ENCODE results near the gene WNK2.

Gene WNK2

DNA sequence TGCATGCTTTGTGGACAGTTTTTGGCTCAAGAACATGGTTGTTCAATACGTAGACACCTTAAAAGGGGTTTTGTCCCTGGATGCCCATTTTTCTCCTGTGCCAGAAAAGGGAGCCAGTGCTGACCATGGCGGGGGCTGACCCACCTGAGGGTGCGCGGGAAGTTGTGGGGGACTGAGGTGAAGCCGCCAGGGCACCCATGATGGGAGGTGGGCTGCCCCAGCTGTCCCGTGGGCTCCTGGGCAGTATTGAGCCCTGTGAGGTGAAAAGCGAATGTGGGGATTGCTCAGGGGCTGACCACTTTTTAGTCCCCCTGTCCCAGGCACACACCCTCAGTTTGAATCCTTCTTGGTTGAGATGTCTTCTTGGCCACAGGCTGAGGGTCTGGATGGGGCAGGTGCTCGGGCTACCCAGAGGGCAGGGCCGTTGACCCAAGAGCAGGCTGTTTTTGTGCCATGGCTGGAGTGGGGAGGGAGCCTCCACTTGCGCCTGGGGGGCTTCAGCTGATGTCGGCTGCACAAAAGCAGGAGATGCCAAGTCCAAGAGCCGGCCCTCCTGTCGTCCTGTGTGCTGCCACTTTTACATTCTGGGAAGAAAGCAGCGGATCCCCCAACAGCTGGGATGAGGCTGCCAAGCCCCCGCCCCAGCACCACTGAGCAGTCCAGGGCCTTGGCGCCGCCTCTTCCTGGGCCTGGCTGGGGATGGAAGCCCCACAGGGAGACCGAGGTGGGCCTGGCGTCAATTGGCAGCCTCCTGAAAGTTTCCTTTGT lies 120.1 kb downstream of the WNK2 start:
- POLR2A ChIA-PET: no interaction called here
- H3K4me3 ChIP-seq (ENCODE audit: low read depth, low read length): no peak overlapping the region

DNA sequence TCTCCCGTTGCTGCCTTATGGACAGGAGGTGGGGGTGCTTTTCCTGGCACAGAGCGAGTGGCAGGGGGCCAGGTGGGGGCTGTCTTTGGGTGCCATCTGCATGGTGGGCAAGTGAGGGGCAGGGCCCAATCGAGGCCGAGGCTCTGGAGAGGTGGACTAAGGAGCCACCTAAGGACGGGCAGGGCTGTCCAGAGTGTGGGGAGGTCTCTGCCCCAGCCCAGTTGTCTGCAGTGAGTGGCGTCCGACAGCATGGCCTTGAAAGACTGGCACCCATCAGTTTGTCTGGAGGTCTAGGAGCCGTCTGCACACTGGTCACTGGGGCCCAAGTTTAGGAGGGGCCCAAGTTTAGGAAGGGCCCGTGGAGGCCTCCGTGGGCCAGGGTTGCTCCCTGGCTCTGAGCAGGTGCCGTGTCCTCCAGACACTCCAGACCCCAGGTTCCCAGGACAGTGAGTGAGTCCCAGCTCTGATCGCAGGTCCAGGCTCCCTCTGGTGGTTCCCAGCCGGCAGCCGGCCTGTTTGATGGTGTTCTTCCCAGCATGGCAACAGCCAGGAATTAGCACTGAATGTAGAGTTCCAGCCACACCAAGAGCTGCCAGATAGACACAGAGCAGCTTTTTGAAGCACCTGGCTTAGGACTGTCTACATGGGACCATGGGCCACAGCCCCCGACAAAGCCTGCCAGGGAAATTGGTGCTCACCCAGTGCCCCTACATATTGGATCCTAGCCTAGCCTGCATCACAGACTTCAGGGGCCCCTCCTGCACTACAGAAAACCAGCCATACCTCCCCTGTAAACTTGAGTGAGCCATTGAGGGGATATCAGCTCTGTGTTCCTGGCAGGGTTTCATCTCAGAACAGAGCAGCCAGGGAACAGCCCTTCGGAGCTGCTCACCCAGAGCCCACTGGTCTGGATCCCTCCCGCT lies 120.9 kb downstream of the WNK2 start:
- Histone ChIP-seq H3K36me3 (ENCODE audit: control insufficient read depth in 2 of 2, insufficient read depth in 1 of 2, low read length in 2 of 2) (no peaks in the 10 kb centered on the region), H3K4me3 (ENCODE audit: low read depth, low read length) (no peak overlapping the region), H3K9me3 (ENCODE audit: control insufficient read depth, insufficient read depth, low read depth, low read length) (no peaks in the 10 kb centered on the region), H3K27ac (ENCODE audit: extremely low read depth, low read depth, low read length) (no peak overlapping the region), H3K4me1 (ENCODE audit: control insufficient read depth, insufficient read depth, low read length) (no peaks in the 10 kb centered on the region)
- TF ChIP-seq SP3 (tag by site-specific recombination; IDR thresholded peaks at IDR 0.05) (no peak), ZBTB1 (tag by site-specific recombination; IDR thresholded peaks at IDR 0.05) (no peak), ZNF830 (tag by site-specific recombination; IDR thresholded peaks at IDR 0.05; ENCODE audit: low read depth) (no peak), ZNF654 (tag by site-specific recombination; IDR thresholded peaks at IDR 0.05; ENCODE audit: low read depth) (peak; percentile 19; the same call in 1 of the 2 replicates), ZNF585B (tag by site-specific recombination; IDR thresholded peaks at IDR 0.05) (no peak)
- TF ChIP-seq, protein P1, sequence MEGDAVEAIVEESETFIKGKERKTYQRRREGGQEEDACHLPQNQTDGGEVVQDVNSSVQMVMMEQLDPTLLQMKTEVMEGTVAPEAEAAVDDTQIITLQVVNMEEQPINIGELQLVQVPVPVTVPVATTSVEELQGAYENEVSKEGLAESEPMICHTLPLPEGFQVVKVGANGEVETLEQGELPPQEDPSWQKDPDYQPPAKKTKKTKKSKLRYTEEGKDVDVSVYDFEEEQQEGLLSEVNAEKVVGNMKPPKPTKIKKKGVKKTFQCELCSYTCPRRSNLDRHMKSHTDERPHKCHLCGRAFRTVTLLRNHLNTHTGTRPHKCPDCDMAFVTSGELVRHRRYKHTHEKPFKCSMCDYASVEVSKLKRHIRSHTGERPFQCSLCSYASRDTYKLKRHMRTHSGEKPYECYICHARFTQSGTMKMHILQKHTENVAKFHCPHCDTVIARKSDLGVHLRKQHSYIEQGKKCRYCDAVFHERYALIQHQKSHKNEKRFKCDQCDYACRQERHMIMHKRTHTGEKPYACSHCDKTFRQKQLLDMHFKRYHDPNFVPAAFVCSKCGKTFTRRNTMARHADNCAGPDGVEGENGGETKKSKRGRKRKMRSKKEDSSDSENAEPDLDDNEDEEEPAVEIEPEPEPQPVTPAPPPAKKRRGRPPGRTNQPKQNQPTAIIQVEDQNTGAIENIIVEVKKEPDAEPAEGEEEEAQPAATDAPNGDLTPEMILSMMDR (tag by site-specific recombination; IDR thresholded peaks at IDR 0.05): 0 out of 2 replicates have a peak, but pooled peaks have one; percentile 38
- ChIA-PET CTCF (interaction anchor here (0.6 to 2.2 kb wide), 17 partner anchors 10 to 1470 kb away, joined by 3 to 9 read pairs (median 3); no protein-coding TSS in a partner anchor), POLR2A (no interaction called here)

More for the DNA sequence above, 120.1 kb downstream of the WNK2 start:
- Histone ChIP-seq H3K9me3 (ENCODE audit: control insufficient read depth, insufficient read depth, low read depth, low read length) (no peaks in the 10 kb centered on the region), H3K27ac (ENCODE audit: extremely low read depth, low read depth, low read length) (no peak overlapping the region), H3K36me3 (ENCODE audit: control insufficient read depth in 2 of 2, insufficient read depth in 1 of 2, low read length in 2 of 2) (no peaks in the 10 kb centered on the region), H3K4me1 (ENCODE audit: control insufficient read depth, insufficient read depth, low read length) (no peaks in the 10 kb centered on the region)
- TF ChIP-seq, protein P2, sequence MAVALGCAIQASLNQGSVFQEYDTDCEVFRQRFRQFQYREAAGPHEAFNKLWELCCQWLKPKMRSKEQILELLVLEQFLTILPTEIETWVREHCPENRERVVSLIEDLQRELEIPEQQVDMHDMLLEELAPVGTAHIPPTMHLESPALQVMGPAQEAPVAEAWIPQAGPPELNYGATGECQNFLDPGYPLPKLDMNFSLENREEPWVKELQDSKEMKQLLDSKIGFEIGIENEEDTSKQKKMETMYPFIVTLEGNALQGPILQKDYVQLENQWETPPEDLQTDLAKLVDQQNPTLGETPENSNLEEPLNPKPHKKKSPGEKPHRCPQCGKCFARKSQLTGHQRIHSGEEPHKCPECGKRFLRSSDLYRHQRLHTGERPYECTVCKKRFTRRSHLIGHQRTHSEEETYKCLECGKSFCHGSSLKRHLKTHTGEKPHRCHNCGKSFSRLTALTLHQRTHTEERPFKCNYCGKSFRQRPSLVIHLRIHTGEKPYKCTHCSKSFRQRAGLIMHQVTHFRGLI (tag by site-specific recombination; IDR thresholded peaks at IDR 0.05): no peak
- no peak for TF ChIP-seq PRDM1 (tag by site-specific recombination; IDR thresholded peaks at IDR 0.05)
- no peak for TF ChIP-seq ZNF677 (tag by site-specific recombination; IDR thresholded peaks at IDR 0.05)
- no peak for TF ChIP-seq SP7 (tag by site-specific recombination; IDR thresholded peaks at IDR 0.05)
- TF ChIP-seq, protein P1 (tag by site-specific recombination; IDR thresholded peaks at IDR 0.05): no peak
- no peak for TF ChIP-seq ZNF10 (tag by site-specific recombination; IDR thresholded peaks at IDR 0.05)
- TF ChIP-seq HOXC10 (CRISPR knock-in tag; IDR thresholded peaks at IDR 0.05): no peak
- TF ChIP-seq, protein P3, sequence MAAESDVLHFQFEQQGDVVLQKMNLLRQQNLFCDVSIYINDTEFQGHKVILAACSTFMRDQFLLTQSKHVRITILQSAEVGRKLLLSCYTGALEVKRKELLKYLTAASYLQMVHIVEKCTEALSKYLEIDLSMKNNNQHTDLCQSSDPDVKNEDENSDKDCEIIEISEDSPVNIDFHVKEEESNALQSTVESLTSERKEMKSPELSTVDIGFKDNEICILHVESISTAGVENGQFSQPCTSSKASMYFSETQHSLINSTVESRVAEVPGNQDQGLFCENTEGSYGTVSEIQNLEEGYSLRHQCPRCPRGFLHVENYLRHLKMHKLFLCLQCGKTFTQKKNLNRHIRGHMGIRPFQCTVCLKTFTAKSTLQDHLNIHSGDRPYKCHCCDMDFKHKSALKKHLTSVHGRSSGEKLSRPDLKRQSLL (tag by site-specific recombination; IDR thresholded peaks at IDR 0.05): no peak
- no peak for TF ChIP-seq ZIC2 (tag by site-specific recombination; IDR thresholded peaks at IDR 0.05)
- CTCF ChIA-PET: interaction anchor here (1.0 to 3.8 kb wide), 12 partner anchors 11 to 652 kb away, joined by 3 to 29 read pairs (median 5); no protein-coding TSS in a partner anchor

Measured in HEK293 (cell line).